Brain microvascular endothelial cell (primary cell): ENCODE data around the gene CGRRF1.

ENCODE experiments used
- DNase-seq: peaks from one replicate; pipeline ENCODE4 v3.0.0-alpha.2; 2020
- H3K27ac ChIP-seq: fragments of 250-450 bp; sonication (Bioruptor Pico); 2 replicates; pipeline ENCODE4 v1.5.1; 2020; ENCODE audit warnings: mild to moderate bottlenecking, moderate library complexity
- H3K27me3 ChIP-seq: fragments of 250-450 bp; sonication (Bioruptor Pico); replicated peaks from 2 replicates; pipeline ENCODE4 v1.5.1; 2020; ENCODE audit warnings: mild to moderate bottlenecking
- H3K36me3 ChIP-seq: fragments of 250-450 bp; sonication (Bioruptor Pico); replicated peaks from 2 replicates; pipeline ENCODE4 v1.5.1; 2020; ENCODE audit warnings: mild to moderate bottlenecking
- H3K4me3 ChIP-seq: 2 replicates; pipeline ENCODE4 v1.5.1; 2011; ENCODE audit warnings: low read depth, mild to moderate bottlenecking, control low read depth, low read length, moderate library complexity
- CTCF ChIP-seq: IDR thresholded peaks from 2 replicates; pipeline ENCODE4 v1.5.1; 2011; ENCODE audit warnings: low read depth, mild to moderate bottlenecking, moderate library complexity, low read length, control low read depth, inconsistent platforms; ENCODE audit errors: missing control alignments
- in situ Hi-C: cut with HindIII; loops from 2 replicates; pipeline ENCODE4 v1.10.0; 2017; ENCODE audit warnings: low sequenced_read_pairs, low pct_ligation_motif_present

The CGRRF1 gene

GRCh38 chr14:54568821-54569595, 59.3 kb downstream of the CGRRF1 start:
- Histone ChIP-seq H3K27me3 (no peaks in the 10 kb centered on the region), H3K4me3 (peak overlapping the region; percentile 78), H3K27ac (peak overlapping the region; percentile 27), H3K36me3 (no peaks in the 10 kb centered on the region)
- in situ Hi-C loops: no loop called here
- DNase-seq: peak; percentile 25
- no peak for TF ChIP-seq CTCF

- DNase-seq: no peak
- H3K36me3 ChIP-seq: no peaks in the 10 kb centered on the region
- no peaks in the 10 kb centered on the region for H3K27me3 ChIP-seq
- in situ Hi-C loops: no loop called here
- peak overlapping the region; percentile 47 for H3K27ac ChIP-seq
- no peak overlapping the region for H3K4me3 ChIP-seq
- TF ChIP-seq CTCF: no peak
Observed at GRCh38 chr14:54570047-54570446, 60.3 kb downstream of the CGRRF1 start.

GRCh38 chr14:54570631-54571415, 61.1 kb downstream of the CGRRF1 start:
- Histone ChIP-seq H3K27ac (peak overlapping the region; percentile 47), H3K27me3 (no peaks in the 10 kb centered on the region), H3K4me3 (no peak overlapping the region), H3K36me3 (no peaks in the 10 kb centered on the region)
- peak; percentile 46 for DNase-seq
- TF ChIP-seq CTCF: no peak
- in situ Hi-C loops: no loop called here

- H3K4me3 ChIP-seq: no peak overlapping the region
- no peaks in the 10 kb centered on the region for H3K36me3 ChIP-seq
- H3K27ac ChIP-seq: no peak overlapping the region
- in situ Hi-C loops: no loop called here
- DNase-seq: peak; percentile 24
- no peaks in the 10 kb centered on the region for H3K27me3 ChIP-seq
- peak; percentile 74 for TF ChIP-seq CTCF
Observed at GRCh38 chr14:54572316-54572715, 62.6 kb downstream of the CGRRF1 start.

- H3K27ac ChIP-seq: no peak overlapping the region
- TF ChIP-seq CTCF: no peak
- in situ Hi-C loops: no loop called here
- no peaks in the 10 kb centered on the region for H3K36me3 ChIP-seq
- no peak overlapping the region for H3K4me3 ChIP-seq
- H3K27me3 ChIP-seq: no peaks in the 10 kb centered on the region
- DNase-seq: no peak
Observed at GRCh38 chr14:54574528-54574927, 64.8 kb downstream of the CGRRF1 start.
